Measurements from ENCODE around the gene SETD2.

The SETD2 gene

GRCh38 chr3:46996689-46997452, 167.0 kb downstream of the SETD2 start:
- DNase-seq, result no peak

GRCh38 chr3:46995901-46996562, 167.9 kb downstream of the SETD2 start:
- DNase-seq, result no peak

DNA sequence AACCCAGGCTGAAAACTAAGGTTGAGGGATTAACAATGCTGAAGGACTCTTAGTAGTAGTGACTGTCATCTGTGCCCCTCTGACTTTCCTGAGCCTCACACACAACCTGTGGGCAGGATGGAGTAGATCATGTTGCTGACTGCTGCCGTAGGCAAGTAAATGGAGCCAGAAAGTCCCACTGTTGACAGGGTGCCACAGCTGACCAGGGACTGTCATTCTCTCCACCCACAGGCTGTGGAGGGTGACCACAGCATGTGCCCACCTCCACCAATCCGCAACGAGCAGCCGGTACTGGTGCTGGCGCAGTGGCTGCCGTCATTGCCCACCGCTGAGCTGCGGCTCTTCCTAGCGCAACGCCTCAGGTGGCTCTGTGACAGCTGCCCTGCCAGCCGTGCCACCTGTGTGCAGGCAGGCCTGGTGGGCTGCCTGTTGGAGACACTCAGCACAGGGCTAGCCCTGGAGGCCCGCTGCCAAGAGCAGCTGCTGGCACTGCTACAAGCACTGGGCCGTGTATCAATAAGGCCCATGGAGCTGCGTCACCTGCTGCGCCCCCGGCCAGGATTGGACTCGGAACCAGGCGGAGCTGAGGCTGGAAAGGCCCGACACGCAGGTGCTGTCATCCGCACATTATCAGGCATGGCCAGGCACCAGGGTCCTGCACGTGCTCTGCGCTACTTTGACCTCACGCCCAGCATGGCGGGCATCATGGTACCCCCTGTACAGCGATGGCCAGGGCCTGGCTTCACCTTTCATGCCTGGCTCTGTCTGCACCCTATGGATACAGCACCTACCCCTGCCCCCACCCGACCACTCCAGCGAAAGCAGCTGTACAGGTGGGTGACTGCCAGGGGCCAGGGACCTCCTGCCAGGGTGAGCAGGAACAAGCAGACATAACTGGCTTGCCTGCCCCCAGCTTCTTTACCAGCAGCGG, 168.8 kb downstream of the SETD2 start:
- DNase-seq, result no peak

DNA sequence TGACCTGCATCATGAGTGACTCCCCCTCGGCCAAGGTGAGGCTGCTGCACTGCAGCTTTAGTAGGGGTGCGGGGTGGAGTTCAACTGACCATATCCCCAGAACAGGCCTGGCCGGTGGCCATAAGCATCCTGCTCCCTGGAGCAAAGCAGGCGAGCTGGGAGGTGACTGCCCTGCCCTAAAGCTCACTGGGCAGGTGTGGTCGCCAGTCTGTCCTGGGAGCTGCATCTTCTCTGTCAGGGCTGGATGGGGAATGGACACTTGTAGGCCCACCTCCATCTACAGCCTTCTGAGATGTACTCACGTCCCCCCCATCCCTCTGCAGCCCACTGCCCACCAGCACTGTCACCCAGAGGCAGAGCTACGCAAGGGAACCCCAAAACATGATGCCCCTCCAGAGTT, 169.9 kb downstream of the SETD2 start:
- DNase-seq, result no peak

DNA sequence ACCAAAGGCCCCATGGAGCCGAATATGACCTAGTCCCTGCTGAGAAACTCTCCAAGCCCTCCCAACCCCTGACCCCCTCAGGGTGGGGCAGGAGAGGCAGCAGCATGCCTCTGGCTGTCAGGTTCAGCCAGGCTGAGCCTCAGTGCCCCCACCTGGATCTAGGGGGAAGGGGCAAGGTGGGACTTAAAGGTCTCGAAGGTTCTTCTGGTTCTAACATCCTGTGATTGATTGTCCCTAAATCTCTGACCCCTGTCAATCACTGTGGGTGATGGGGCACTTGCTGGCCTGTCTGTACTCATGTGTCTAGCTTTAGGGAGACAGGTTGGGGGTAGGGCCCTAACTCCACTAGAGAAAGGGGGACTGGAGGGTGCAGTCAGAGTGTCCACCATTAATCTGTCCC, 170.6 kb downstream of the SETD2 start:
- no peak for DNase-seq

DNA sequence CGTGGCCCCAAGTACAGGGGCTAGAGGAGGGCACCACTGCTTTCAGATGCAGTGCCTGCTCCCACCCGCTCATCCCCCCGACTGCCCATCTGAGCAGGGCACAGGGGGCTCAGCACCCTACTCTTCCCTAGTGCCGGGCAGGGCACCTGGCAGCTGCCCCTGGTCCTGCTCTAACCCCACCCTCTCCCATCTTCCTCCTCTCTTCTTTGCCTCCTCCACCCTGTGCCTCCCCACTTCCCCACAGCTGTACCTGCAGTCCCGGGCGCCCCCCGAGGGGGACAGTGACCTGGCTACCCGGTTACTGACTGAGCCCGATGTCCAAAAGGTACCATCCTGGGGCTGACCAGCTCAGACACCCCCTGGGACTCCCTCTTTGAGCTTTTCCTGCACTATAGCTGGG, 171.7 kb downstream of the SETD2 start:
- no peak for DNase-seq

- DNase-seq, result no peak
These were observed 172.3 kb downstream of the SETD2 start for GRCh38 chr3:46991406-46992165.

GRCh38 chr3:46990573-46991374, 173.1 kb downstream of the SETD2 start:
- no peak for DNase-seq

DNA sequence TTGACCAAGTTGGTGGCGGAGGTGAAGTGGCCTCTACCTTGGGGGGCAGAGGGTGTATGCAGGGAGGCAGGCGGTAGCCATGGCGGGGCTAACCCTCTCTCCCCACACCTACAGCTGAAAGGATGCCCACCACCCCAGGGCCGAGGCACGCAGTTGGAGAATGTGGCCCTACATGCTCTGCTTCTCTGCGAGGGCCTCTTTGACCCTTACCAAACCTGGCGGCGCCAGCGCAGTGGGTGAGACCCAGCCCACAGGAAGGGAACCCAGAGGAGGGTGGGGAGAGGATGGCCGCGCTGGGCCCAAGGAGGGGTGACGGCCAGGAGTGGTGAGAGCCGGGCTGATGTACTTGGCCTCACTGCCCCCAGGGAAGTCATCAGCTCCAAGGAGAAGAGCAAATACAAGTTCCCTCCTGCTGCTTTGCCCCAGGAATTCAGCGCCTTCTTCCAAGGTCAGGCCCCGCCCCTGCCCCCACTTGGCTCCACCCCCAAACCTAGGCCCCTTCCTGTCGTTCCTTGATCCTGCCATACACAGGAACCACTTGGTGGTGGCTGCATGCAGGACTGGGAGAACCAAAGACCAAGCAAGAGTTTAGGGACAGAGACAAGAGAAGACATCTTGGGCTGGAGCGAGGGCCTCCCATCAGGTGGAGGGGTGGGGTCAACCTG, 174.6 kb downstream of the SETD2 start:
- DNase-seq, result no peak

GRCh38 chr3:46988616-46989015, 175.3 kb downstream of the SETD2 start:
- no peak for DNase-seq

GRCh38 chr3:46987743-46988401, 176.0 kb downstream of the SETD2 start:
- peak; percentile 66 for DNase-seq

DNA sequence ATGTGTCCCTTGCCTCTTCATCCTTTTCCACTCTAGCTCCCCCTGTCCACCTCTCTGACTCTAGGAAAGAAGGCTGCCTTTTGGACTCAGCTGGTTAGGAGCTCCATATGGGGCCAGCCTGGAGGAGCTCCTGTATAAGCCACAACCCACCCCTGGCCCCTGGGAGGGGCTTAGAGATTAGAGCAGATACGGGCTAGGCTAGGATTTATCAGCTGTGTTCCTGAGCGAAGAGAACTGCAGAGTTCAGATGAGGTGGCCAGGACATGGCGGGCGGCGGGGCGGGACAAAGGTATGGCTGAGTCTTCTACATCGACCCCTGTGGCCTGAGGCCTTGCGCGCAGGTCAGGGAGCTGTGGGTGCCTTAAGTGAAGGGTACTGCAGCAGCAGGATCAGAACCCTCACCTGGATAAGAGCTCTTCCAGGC, 176.6 kb downstream of the SETD2 start:
- no peak for DNase-seq

DNA sequence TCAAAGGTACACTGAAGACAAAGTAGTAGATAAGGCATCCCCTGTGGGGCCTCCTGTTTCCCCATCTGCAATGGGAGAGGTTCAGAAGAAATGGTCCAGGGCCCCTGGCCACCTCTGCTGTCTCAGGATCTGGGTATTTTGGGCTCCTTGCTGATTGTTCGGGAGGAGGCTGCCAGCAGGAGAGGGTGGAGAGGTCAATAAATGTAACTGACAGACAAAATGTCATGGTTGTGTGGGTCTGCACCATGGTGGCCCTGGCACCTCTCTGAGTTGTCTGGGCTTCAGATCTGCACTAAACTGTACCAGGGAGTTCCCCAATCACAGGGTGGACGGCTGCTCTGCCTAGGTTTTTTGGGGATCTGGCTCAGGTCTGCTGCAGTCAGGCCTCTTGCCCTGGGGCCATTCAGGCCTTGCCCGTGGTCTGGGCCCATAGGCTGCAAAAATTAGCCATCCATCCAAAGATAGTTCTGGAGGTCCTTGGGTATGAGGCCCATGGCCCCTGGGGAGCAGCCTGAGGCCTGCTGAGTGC, 177.1 kb downstream of the SETD2 start:
- no peak for DNase-seq

GRCh38 chr3:46986055-46986730, 177.7 kb downstream of the SETD2 start:
- no peak for DNase-seq

- no peak for DNase-seq
These were observed 178.3 kb downstream of the SETD2 start for GRCh38 chr3:46985588-46985987.

- DNase-seq, result no peak
These were observed 179.1 kb downstream of the SETD2 start for GRCh38 chr3:46984591-46985459.

DNA sequence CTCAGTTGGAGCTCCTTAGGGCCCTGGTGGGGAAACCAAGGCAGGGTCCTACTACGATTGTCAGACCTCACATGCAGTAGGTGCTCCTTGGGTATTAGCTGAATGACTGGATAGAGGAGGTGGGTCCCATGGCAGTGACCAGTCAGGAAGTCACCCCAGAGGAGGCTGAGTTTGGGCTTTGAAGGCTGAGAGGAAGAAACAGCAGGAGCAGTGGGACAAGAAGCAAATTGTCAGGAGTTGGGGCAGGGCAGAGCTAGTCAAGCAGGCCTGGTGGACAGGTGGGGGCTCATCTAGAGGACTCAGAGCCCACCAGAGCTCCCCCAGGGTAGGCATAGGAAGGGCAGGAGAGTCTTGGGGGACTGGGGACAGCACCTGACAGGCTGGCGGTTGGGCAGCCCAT, 181.4 kb downstream of the SETD2 start:
- no peak for DNase-seq

DNA sequence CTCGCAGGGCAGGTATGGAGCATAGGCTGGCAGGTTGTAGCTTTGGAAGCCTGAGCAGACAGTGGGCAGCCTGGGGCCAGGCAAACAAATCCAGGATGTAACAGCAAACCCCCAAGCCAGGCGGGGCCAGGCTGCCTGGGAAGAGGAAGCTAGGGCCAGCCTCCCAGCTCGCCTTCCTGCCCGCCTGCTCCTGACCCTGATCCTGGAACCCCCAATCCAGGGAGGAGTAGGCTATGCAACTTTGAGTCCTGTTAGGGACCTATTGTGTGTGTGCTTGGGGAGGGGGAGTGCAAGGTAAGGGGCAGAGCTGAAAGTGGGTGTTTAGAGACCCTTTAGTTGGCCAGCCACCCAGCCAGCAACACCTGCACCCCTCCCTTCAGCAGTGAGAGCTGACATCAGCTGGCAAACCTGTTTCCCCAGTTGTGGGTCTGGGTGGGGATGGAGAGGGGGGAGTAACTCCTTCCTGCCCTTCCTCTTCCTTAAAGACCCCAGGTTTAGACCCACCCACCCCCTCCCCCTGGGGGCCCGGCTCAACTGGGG, 181.9 kb downstream of the SETD2 start:
- DNase-seq, result no peak
